ENCODE measurements around the gene AGBL4. TPM values are rescaled to one million over a fixed set of nuclear protein-coding genes. Genes with fewer than 3 reads are reported as not detected.

The AGBL4 gene
- polyA plus RNA-seq, 3 donors = 0.05 TPM; not detected in 2

- Histone ChIP-seq H3K27ac (ENCODE audit: low read depth in 1 of 2, low read length in 2 of 2) (no peak overlapping the region), H3K4me1 (ENCODE audit: control insufficient read depth in 1 of 2, insufficient read depth in 2 of 2, low read length in 2 of 2) (no peaks in the 10 kb centered on the region), H3K36me3 (replicated peaks in 1 of 2; ENCODE audit: control insufficient read depth in 1 of 2, insufficient read depth in 2 of 2, low read length in 2 of 2) (no peaks in the 10 kb centered on the region), H3K4me2 (replicated peaks; ENCODE audit: extremely low read depth, low read length, poor library complexity, severe bottlenecking) (no peak overlapping the region), H3K79me2 (ENCODE audit: insufficient read depth, low read length) (no peaks in the 10 kb centered on the region), H3K9ac (ENCODE audit: insufficient read depth, low read length, poor library complexity, severe bottlenecking) (no peak overlapping the region), H3K27me3 (ENCODE audit: control insufficient read depth in 2 of 2, insufficient read depth in 2 of 2, low read length in 2 of 2) (no peaks in the 10 kb centered on the region), H3K9me3 (replicated peaks in 1 of 2; ENCODE audit: control insufficient read depth in 1 of 2, insufficient read depth in 1 of 2, low read length in 2 of 2) (no peaks in the 10 kb centered on the region), H2AFZ (ENCODE audit: insufficient read depth, low read depth, low read length, poor library complexity, severe bottlenecking) (no peak overlapping the region), H3K4me3 (replicated peaks in 1 of 3; ENCODE audit: low read depth in 2 of 3, low read length in 3 of 3) (no peak overlapping the region), H4K20me1 (ENCODE audit: insufficient read depth, low read length) (no peaks in the 10 kb centered on the region)
- peaks cover 0 to 2% (median 0%) of the 10 kb centered on the region in 7 donors for H3K9me3 Mint-ChIP-seq
- no CpG with 5 or more reads among the region's 2 CpGs for WGBS (ENCODE audit: insufficient coverage)
- intact Hi-C loops (cut with micrococcal nuclease) = no loop called here
- no peak overlapping the region for H3K27ac Mint-ChIP-seq
- no peak for DNase-seq
- no peaks in the 10 kb centered on the region for H3K36me3 Mint-ChIP-seq
- no peak for TF ChIP-seq CTCF (IDR thresholded peaks at IDR 0.05)
- peaks cover 4 to 8% (median 7%) of the 10 kb centered on the region in 3 donors for H3K27me3 Mint-ChIP-seq (ENCODE audit: low read depth in 3 of 3)
- H3K4me1 Mint-ChIP-seq = no peaks in the 10 kb centered on the region
- H3K4me3 Mint-ChIP-seq = no peak overlapping the region
Measured at GRCh38 chr1:48946070-48946469, 1077.7 kb downstream of the AGBL4 start.

- intact Hi-C loops (cut with micrococcal nuclease) = no loop called here
- no peaks in the 10 kb centered on the region for H3K27me3 ChIP-seq (ENCODE audit: control insufficient read depth in 2 of 2, insufficient read depth in 2 of 2, low read length in 2 of 2)
- H3K9ac ChIP-seq (ENCODE audit: insufficient read depth, low read length, poor library complexity, severe bottlenecking) = no peak overlapping the region
- H3K4me3 Mint-ChIP-seq = no peak overlapping the region
- H3K27me3 Mint-ChIP-seq (ENCODE audit: low read depth in 3 of 3) = peaks cover 1 to 12% (median 8%) of the 10 kb centered on the region in 3 donors
- no peaks in the 10 kb centered on the region for H3K36me3 Mint-ChIP-seq
- no peaks in the 10 kb centered on the region for H3K4me1 ChIP-seq (ENCODE audit: control insufficient read depth in 1 of 2, insufficient read depth in 2 of 2, low read length in 2 of 2)
- no peaks in the 10 kb centered on the region for H4K20me1 ChIP-seq (ENCODE audit: insufficient read depth, low read length)
- H3K9me3 Mint-ChIP-seq = peaks cover 0 to 2% (median 0%) of the 10 kb centered on the region in 7 donors
- no peak overlapping the region for H3K27ac Mint-ChIP-seq
- H3K4me3 ChIP-seq (replicated peaks in 1 of 3; ENCODE audit: low read depth in 2 of 3, low read length in 3 of 3) = no peak overlapping the region
- H3K4me1 Mint-ChIP-seq = no peaks in the 10 kb centered on the region
- no peaks in the 10 kb centered on the region for H3K9me3 ChIP-seq (replicated peaks in 1 of 2; ENCODE audit: control insufficient read depth in 1 of 2, insufficient read depth in 1 of 2, low read length in 2 of 2)
- no peak overlapping the region for H2AFZ ChIP-seq (ENCODE audit: insufficient read depth, low read depth, low read length, poor library complexity, severe bottlenecking)
- no peak for TF ChIP-seq CTCF (IDR thresholded peaks at IDR 0.05)
- no peaks in the 10 kb centered on the region for H3K79me2 ChIP-seq (ENCODE audit: insufficient read depth, low read length)
- DNase-seq = no peak
- H3K36me3 ChIP-seq (replicated peaks in 1 of 2; ENCODE audit: control insufficient read depth in 1 of 2, insufficient read depth in 2 of 2, low read length in 2 of 2) = no peaks in the 10 kb centered on the region
- no peak overlapping the region for H3K27ac ChIP-seq (ENCODE audit: low read depth in 1 of 2, low read length in 2 of 2)
- H3K4me2 ChIP-seq (replicated peaks; ENCODE audit: extremely low read depth, low read length, poor library complexity, severe bottlenecking) = no peak overlapping the region
Measured at GRCh38 chr1:48944811-48945210, 1078.9 kb downstream of the AGBL4 start.
